MCF 10A (cell line): ENCODE measurements around the gene NAT14. TPM values are rescaled to one million over a fixed set of nuclear protein-coding genes. Genes with fewer than 3 reads are reported as not detected.

Experiments used
- BruUV-seq: library from RNA; stranded (reverse); fragments of 400-500 nt; replicated peaks from 2 replicates; lab custom pipeline; 2021; lab: Mats Ljungman, UMichigan
- CTCF ChIA-PET: fragments of 300-600 bp; sonication (Branson Sonifier 250); formaldehyde crosslinking; extraction: SDS; loops from one replicate; lab custom pipeline; 2021; ENCODE audit warnings: antibody characterized with exemption, inconsistent platforms; lab: Yijun Ruan, JAX
- POLR2A ChIA-PET: fragments of 300-600, 350-650 bp; sonication (Branson Sonifier 250); formaldehyde crosslinking; extraction: SDS; loops from one replicate; lab custom pipeline; 2020; ENCODE audit warnings: antibody characterized with exemption, inconsistent platforms; lab: Yijun Ruan, JAX
- DNase-seq: peaks from one replicate; pipeline ENCODE4 v3.0.0-alpha.2; 2018; ENCODE audit not compliant: unreplicated experiment
- H3K27ac Mint-ChIP-seq: one replicate; pipeline ENCODE4 v1.8.0; 2022; ENCODE audit warnings: mild to moderate bottlenecking, low read depth, mixed read lengths; ENCODE audit not compliant: unreplicated experiment
- H3K27me3 Mint-ChIP-seq: one replicate; pipeline ENCODE4 v1.8.0; 2022; ENCODE audit warnings: mixed read lengths; ENCODE audit not compliant: insufficient read depth, unreplicated experiment
- H3K36me3 Mint-ChIP-seq: one replicate; pipeline ENCODE4 v1.8.0; 2022; ENCODE audit warnings: mild to moderate bottlenecking, moderate library complexity, mixed read lengths; ENCODE audit not compliant: insufficient read depth, unreplicated experiment
- H3K4me1 Mint-ChIP-seq: one replicate; pipeline ENCODE4 v1.8.0; 2022; ENCODE audit warnings: mixed read lengths; ENCODE audit not compliant: insufficient read depth, unreplicated experiment
- H3K4me3 Mint-ChIP-seq: one replicate; pipeline ENCODE4 v1.8.0; 2022; ENCODE audit warnings: mild to moderate bottlenecking, moderate library complexity, mixed read lengths; ENCODE audit not compliant: unreplicated experiment
- H3K9me3 Mint-ChIP-seq: one replicate; pipeline ENCODE4 v1.8.0; 2022; ENCODE audit warnings: mixed read lengths; ENCODE audit not compliant: unreplicated experiment
- CTCF ChIP-seq: fragments of 200-600 bp; IDR thresholded peaks from one replicate; pipeline ENCODE4 v1.8.0; 2022; ENCODE audit warnings: antibody characterized with exemption, mild to moderate bottlenecking; ENCODE audit not compliant: unreplicated experiment
- intact Hi-C: fragments of 100-400 bp; cut with micrococcal nuclease; formaldehyde crosslinking; loops from 2 replicates; pipeline ENCODE4 v1.14.1; 2022
- total RNA-seq: library from RNA; stranded (reverse); gene quantifications from 2 replicates; pipeline ENCODE4 v1.2.3, GENCODE V29; 2022

The NAT14 gene
- total RNA-seq, 1 experiment from 2014 or later, result 22.8 TPM

GRCh38 chr19:55474269-55475265, 10.4 kb upstream of the NAT14 start:
- BruUV-seq, result no TSS peak
- CTCF ChIA-PET, result interaction anchor here (0.6 to 4.2 kb wide), 8 partner anchors 7 to 41 kb away, joined by 3 to 42 read pairs (median 5); partner anchors contain the start of gene NAT14
- no peak for TF ChIP-seq CTCF
- peak overlapping the region; percentile 91 for H3K27ac Mint-ChIP-seq
- peaks cover 28% of the 10 kb centered on the region for H3K4me1 Mint-ChIP-seq
- no peaks in the 10 kb centered on the region for H3K9me3 Mint-ChIP-seq
- peaks cover 7% of the 10 kb centered on the region for H3K36me3 Mint-ChIP-seq
- POLR2A ChIA-PET, result interaction anchor here (0.9 to 3.3 kb wide), 6 partner anchors 12 to 357 kb away, joined by 4 to 46 read pairs (median 10); partner anchors contain the start of genes ISOC2, NAT14, PPP1R12C and TMEM238
- DNase-seq, result peak; percentile 52
- intact Hi-C loops, result no loop called here
- H3K27me3 Mint-ChIP-seq, result no peaks in the 10 kb centered on the region
- peak overlapping the region; percentile 89 for H3K4me3 Mint-ChIP-seq

- peak within 1 kb of the TSS; percentile 91 for H3K27ac Mint-ChIP-seq
- peaks cover 33% of the 10 kb centered on the region for H3K4me1 Mint-ChIP-seq
- peak; percentile 99 for DNase-seq
- H3K36me3 Mint-ChIP-seq, result no peaks in the 10 kb centered on the region
- no peaks in the 10 kb centered on the region for H3K9me3 Mint-ChIP-seq
- TF ChIP-seq CTCF, result no peak
- BruUV-seq, result no TSS peak
- H3K4me3 Mint-ChIP-seq, result peak within 1 kb of the TSS; percentile 89
- POLR2A ChIA-PET, result interaction anchor here (0.5 to 3.3 kb wide), 26 partner anchors 9 to 1826 kb away, joined by 3 to 46 read pairs (median 5); partner anchors contain the start of genes HSPBP1, ISOC2, KMT5C and NAT14
- H3K27me3 Mint-ChIP-seq, result no peaks in the 10 kb centered on the region
- CTCF ChIA-PET, result interaction anchor here (0.5 to 4.2 kb wide), 9 partner anchors 9 to 995 kb away, joined by 3 to 42 read pairs (median 4); partner anchors contain the start of genes TMEM238 and ZNF865
- intact Hi-C loops, result no loop called here
Observed at GRCh38 chr19:55476100-55476775, 8.8 kb upstream of the NAT14 start, which contains the start of gene ZNF628. TSS of gene ZNF628 (plus strand) at chr19:55476617. CDS start at chr19:55479911, 3,294 bp downstream.

- no peak for TF ChIP-seq CTCF
- no TSS peak for BruUV-seq
- H3K9me3 Mint-ChIP-seq, result no peaks in the 10 kb centered on the region
- ChIA-PET CTCF (interaction anchor here (1.8 to 4.2 kb wide), 3 partner anchors 11 to 337 kb away, joined by 4 to 42 read pairs (median 18); no protein-coding TSS in a partner anchor), POLR2A (interaction anchor here (1.4 to 2.4 kb wide), 2 partner anchors 31 to 145 kb away, joined by 5 to 22 read pairs; no protein-coding TSS in a partner anchor)
- no peaks in the 10 kb centered on the region for H3K36me3 Mint-ChIP-seq
- H3K27me3 Mint-ChIP-seq, result no peaks in the 10 kb centered on the region
- no peak for DNase-seq
- H3K4me1 Mint-ChIP-seq, result peaks cover 33% of the 10 kb centered on the region
- peak overlapping the region; percentile 89 for H3K4me3 Mint-ChIP-seq
- H3K27ac Mint-ChIP-seq, result peak overlapping the region; percentile 75
- intact Hi-C loops, result no loop called here
Observed at GRCh38 chr19:55477905-55478304, 7.1 kb upstream of the NAT14 start.
